H9 (cell line): Measurements from ENCODE around the gene ZC3H18. TPM values are rescaled to one million over a fixed set of nuclear protein-coding genes. Genes with fewer than 3 reads are reported as not detected.

Experiments used
- DNase-seq: peaks from one replicate; pipeline ENCODE4 v3.0.0-alpha.2; 2017
- H2AFZ ChIP-seq: one replicate; pipeline ENCODE4 v1.6.1; 2013; ENCODE audit warnings: mild to moderate bottlenecking, low read length, control low read depth, moderate library complexity
- H2AK5ac ChIP-seq: 2 replicates; pipeline ENCODE4 v1.6.1; 2013; ENCODE audit warnings: low read length, control low read depth, mixed read lengths; ENCODE audit not compliant: insufficient read length
- H2BK120ac ChIP-seq: one replicate; pipeline ENCODE4 v1.6.1; 2013; ENCODE audit warnings: low read depth, mild to moderate bottlenecking, low read length, control low read depth, inconsistent platforms; ENCODE audit not compliant: poor library complexity, severe bottlenecking
- H2BK12ac ChIP-seq: 2 replicates; pipeline ENCODE4 v1.6.1; 2013; ENCODE audit warnings: low read length, control low read depth, mixed read lengths, low read depth; ENCODE audit not compliant: insufficient read length
- H2BK15ac ChIP-seq: 2 replicates; pipeline ENCODE4 v1.6.1; 2013; ENCODE audit warnings: low read depth, low read length, control low read depth
- H2BK20ac ChIP-seq: one replicate; pipeline ENCODE4 v1.6.1; 2013; ENCODE audit warnings: low read depth, mild to moderate bottlenecking, low read length, control low read depth, inconsistent platforms; ENCODE audit not compliant: poor library complexity, severe bottlenecking
- H2BK5ac ChIP-seq: 2 replicates; pipeline ENCODE4 v1.6.1; 2013; ENCODE audit warnings: low read length, control low read depth, mixed read lengths; ENCODE audit not compliant: insufficient read length
- H3K14ac ChIP-seq: 2 replicates; pipeline ENCODE4 v1.6.1; 2013; ENCODE audit warnings: low read length, control low read depth; ENCODE audit not compliant: insufficient read depth
- H3K18ac ChIP-seq: 2 replicates; pipeline ENCODE4 v1.6.1; 2013; ENCODE audit warnings: low read depth, mild to moderate bottlenecking, mixed read lengths, low read length, control low read depth; ENCODE audit not compliant: insufficient read length
- H3K23ac ChIP-seq: 2 replicates; pipeline ENCODE4 v1.6.1; 2013; ENCODE audit warnings: low read length, control low read depth, mixed read lengths, low read depth; ENCODE audit not compliant: insufficient read length
- H3K23me2 ChIP-seq: 2 replicates; pipeline ENCODE4 v1.6.1; 2013; ENCODE audit warnings: low read depth, mild to moderate bottlenecking, mixed read lengths, low read length, control low read depth; ENCODE audit not compliant: insufficient read length, poor library complexity, severe bottlenecking
- H3K27ac ChIP-seq: 2 replicates; pipeline ENCODE4 v1.5.1; 2013; ENCODE audit warnings: low read length, control low read depth, mixed read lengths, low read depth; ENCODE audit not compliant: insufficient read length
- H3K27me3 ChIP-seq: 2 replicates; pipeline ENCODE4 v1.6.1; 2013; ENCODE audit warnings: low read length, control low read depth, inconsistent platforms; ENCODE audit not compliant: insufficient read depth
- H3K4ac ChIP-seq: 2 replicates; pipeline ENCODE4 v1.6.1; 2013; ENCODE audit warnings: low read depth, mild to moderate bottlenecking, control low read depth, inconsistent platforms, low read length, moderate library complexity
- H3K4me1 ChIP-seq: 2 replicates; pipeline ENCODE4 v1.6.1; 2013; ENCODE audit warnings: low read length, control low read depth, inconsistent platforms; ENCODE audit not compliant: insufficient read depth
- H3K4me2 ChIP-seq: 2 replicates; pipeline ENCODE4 v1.6.1; 2013; ENCODE audit warnings: low read length, control low read depth, mixed read lengths; ENCODE audit not compliant: insufficient read length, insufficient read depth
- H3K56ac ChIP-seq: 2 replicates; pipeline ENCODE4 v1.6.1; 2013; ENCODE audit warnings: low read depth, mild to moderate bottlenecking, mixed read lengths, low read length, control low read depth; ENCODE audit not compliant: insufficient read length
- H3K79me1 ChIP-seq: 2 replicates; pipeline ENCODE4 v1.6.1; 2013; ENCODE audit warnings: low read depth, mild to moderate bottlenecking, moderate library complexity, low read length, control low read depth, inconsistent platforms; ENCODE audit not compliant: insufficient read depth, poor library complexity, severe bottlenecking
- H3K79me2 ChIP-seq: 2 replicates; pipeline ENCODE4 v1.6.1; 2013; ENCODE audit warnings: low read length, control low read depth, inconsistent platforms; ENCODE audit not compliant: insufficient read depth
- H3K9ac ChIP-seq: 2 replicates; pipeline ENCODE4 v1.6.1; 2013; ENCODE audit warnings: low read length, control low read depth, mixed read lengths; ENCODE audit not compliant: insufficient read length; ENCODE audit errors: extremely low read depth
- H3K9me3 ChIP-seq: one replicate; pipeline ENCODE4 v1.6.1; 2013; ENCODE audit warnings: low read depth, low read length, inconsistent platforms; ENCODE audit not compliant: control insufficient read depth
- H3T11ph ChIP-seq: one replicate; pipeline ENCODE4 v1.6.1; 2013; ENCODE audit warnings: mild to moderate bottlenecking, low read length, control low read depth, inconsistent platforms
- H4K20me1 ChIP-seq: one replicate; pipeline ENCODE4 v1.6.1; 2013; ENCODE audit not compliant: control insufficient read depth, insufficient read length, insufficient read depth
- H4K5ac ChIP-seq: 2 replicates; pipeline ENCODE4 v1.6.1; 2013; ENCODE audit warnings: low read depth, mild to moderate bottlenecking, mixed read lengths, low read length, control low read depth; ENCODE audit not compliant: insufficient read length
- H4K8ac ChIP-seq: replicated peaks from 2 replicates; pipeline ENCODE4 v1.6.1; 2013; ENCODE audit warnings: low read length, control low read depth, mixed read lengths, low read depth; ENCODE audit not compliant: insufficient read length
- H4K91ac ChIP-seq: 2 replicates; pipeline ENCODE4 v1.6.1; 2013; ENCODE audit warnings: low read depth, mild to moderate bottlenecking, moderate library complexity, mixed read lengths, low read length, control low read depth; ENCODE audit not compliant: insufficient read length
- H3K27ac Mint-ChIP-seq, 3 experiments: 2 replicates in 2 of 3; 3 replicates in 1 of 3; pipeline ENCODE4 v1.8.0; 2020 to 2021; ENCODE audit warnings: mixed read lengths in 3 of 3, mild to moderate bottlenecking in 1 of 3, moderate library complexity in 1 of 3
- H3K27me3 Mint-ChIP-seq: 2 replicates; pipeline ENCODE4 v1.8.0; 2021; ENCODE audit warnings: low read depth, mild to moderate bottlenecking, moderate library complexity, mixed read lengths
- H3K36me3 Mint-ChIP-seq, 3 experiments: 2 replicates in 2 of 3; 3 replicates in 1 of 3; pipeline ENCODE4 v1.8.0; 2020 to 2021; ENCODE audit warnings: low read depth in 3 of 3, mixed read lengths in 3 of 3; ENCODE audit not compliant: insufficient read depth in 1 of 3
- H3K4me1 Mint-ChIP-seq, 2 experiments: 2 replicates each; pipeline ENCODE4 v1.8.0; 2020; ENCODE audit warnings: mixed read lengths in 2 of 2
- H3K4me3 Mint-ChIP-seq, 2 experiments: 2 replicates in 1 of 2; 3 replicates in 1 of 2; pipeline ENCODE4 v1.8.0; 2020 to 2021; ENCODE audit warnings: mild to moderate bottlenecking in 2 of 2, mixed read lengths in 2 of 2, moderate library complexity in 1 of 2
- H3K9me3 Mint-ChIP-seq, 2 experiments: 2 replicates in 1 of 2; 3 replicates in 1 of 2; pipeline ENCODE4 v1.8.0; 2020; ENCODE audit warnings: mild to moderate bottlenecking in 2 of 2, mixed read lengths in 2 of 2, moderate library complexity in 1 of 2
- WGBS: extraction: QIAGEN DNeasy Blood & Tissue Kit; methylation state at CpG from one replicate; pipeline ENCODE4 v1.1.7; 2013; ENCODE audit warnings: missing lambda C conversion rate, low lambda C conversion rate, mixed read lengths; ENCODE audit not compliant: insufficient read length; ENCODE audit errors: extremely low coverage; 5-methylcytosine and 5-hydroxymethylcytosine counted together
- total RNA-seq: library from RNA; stranded (reverse); gene quantifications from 2 replicates; pipeline ENCODE4 v1.2.1, GENCODE V29; 2021
- TF ChIP-seq, protein P1 (sequence below): fragments of 200-600 bp; sonication (generic); conservative IDR thresholded peaks from 3 replicates; pipeline ENCODE4 v1.8.0; 2021; ENCODE audit warnings: antibody characterized with exemption, mild to moderate bottlenecking

Gene ZC3H18
- total RNA-seq, 1 experiment from 2014 or later: 69.7 TPM

DNA sequence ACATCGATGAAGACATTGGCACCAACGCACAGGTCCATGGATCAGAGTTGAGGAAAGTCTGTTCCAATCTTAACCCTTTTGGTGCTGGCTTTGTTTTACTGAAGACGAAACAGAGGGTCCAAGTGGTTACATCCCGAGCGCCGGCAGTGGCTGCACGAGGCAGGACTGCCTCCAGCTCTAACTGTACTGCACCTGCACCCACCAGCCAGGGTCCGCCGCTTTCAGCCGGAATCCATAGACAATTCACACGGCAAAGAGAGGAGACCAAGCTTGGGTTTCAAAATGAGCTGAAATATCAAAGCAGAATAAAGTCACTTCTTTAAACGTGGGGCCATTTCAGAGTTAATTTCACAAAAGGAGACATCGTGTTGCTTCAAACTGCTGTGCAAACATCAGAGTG lies 21.2 kb upstream of the ZC3H18 start:
- H2BK12ac ChIP-seq: no peak overlapping the region
- H4K8ac ChIP-seq: no peak overlapping the region
- H3K27me3 ChIP-seq: no peaks in the 10 kb centered on the region; the same call in 1 of the 2 replicates
- no peaks in the 10 kb centered on the region for H3K9me3 ChIP-seq
- WGBS: no CpG with 5 or more reads among the region's 13 CpGs
- H4K91ac ChIP-seq: no peak overlapping the region
- no peak overlapping the region for H3K18ac ChIP-seq
- H3K27ac Mint-ChIP-seq: peak overlapping the region in 1 of 3 experiments; percentile 84; a peak in 1 of 7 replicates
- no peak overlapping the region for H3K4ac ChIP-seq
- no peak overlapping the region for H2BK5ac ChIP-seq
- no peak overlapping the region for H3T11ph ChIP-seq
- H3K4me3 Mint-ChIP-seq: no peak overlapping the region
- H3K4me2 ChIP-seq: no peak overlapping the region
- H4K5ac ChIP-seq: no peak overlapping the region
- peaks cover under 1 to 3% of the 10 kb centered on the region in 2 experiments; a peak in 3 of 5 replicates for H3K9me3 Mint-ChIP-seq
- no peak for DNase-seq
- no peaks in the 10 kb centered on the region for H4K20me1 ChIP-seq
- no peaks in the 10 kb centered on the region for H3K23me2 ChIP-seq
- no peak overlapping the region for H2BK20ac ChIP-seq
- no peak overlapping the region for H3K9ac ChIP-seq
- H2AFZ ChIP-seq: no peak overlapping the region
- no peak overlapping the region for H2BK15ac ChIP-seq
- H3K14ac ChIP-seq: no peak overlapping the region
- TF ChIP-seq, protein P1, sequence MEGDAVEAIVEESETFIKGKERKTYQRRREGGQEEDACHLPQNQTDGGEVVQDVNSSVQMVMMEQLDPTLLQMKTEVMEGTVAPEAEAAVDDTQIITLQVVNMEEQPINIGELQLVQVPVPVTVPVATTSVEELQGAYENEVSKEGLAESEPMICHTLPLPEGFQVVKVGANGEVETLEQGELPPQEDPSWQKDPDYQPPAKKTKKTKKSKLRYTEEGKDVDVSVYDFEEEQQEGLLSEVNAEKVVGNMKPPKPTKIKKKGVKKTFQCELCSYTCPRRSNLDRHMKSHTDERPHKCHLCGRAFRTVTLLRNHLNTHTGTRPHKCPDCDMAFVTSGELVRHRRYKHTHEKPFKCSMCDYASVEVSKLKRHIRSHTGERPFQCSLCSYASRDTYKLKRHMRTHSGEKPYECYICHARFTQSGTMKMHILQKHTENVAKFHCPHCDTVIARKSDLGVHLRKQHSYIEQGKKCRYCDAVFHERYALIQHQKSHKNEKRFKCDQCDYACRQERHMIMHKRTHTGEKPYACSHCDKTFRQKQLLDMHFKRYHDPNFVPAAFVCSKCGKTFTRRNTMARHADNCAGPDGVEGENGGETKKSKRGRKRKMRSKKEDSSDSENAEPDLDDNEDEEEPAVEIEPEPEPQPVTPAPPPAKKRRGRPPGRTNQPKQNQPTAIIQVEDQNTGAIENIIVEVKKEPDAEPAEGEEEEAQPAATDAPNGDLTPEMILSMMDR: no peak
- no peaks in the 10 kb centered on the region for H3K4me1 ChIP-seq
- no peak overlapping the region for H3K27ac ChIP-seq
- no peak overlapping the region for H3K56ac ChIP-seq
- H2AK5ac ChIP-seq: no peak overlapping the region
- H3K36me3 Mint-ChIP-seq: no peaks in the 10 kb centered on the region
- H2BK120ac ChIP-seq: no peak overlapping the region
- H3K79me2 ChIP-seq: no peaks in the 10 kb centered on the region
- H3K4me1 Mint-ChIP-seq: peaks cover 4 to 18% of the 10 kb centered on the region in 2 experiments; a peak in 3 of 4 replicates
- H3K23ac ChIP-seq: no peak overlapping the region
- H3K27me3 Mint-ChIP-seq: peaks cover 42% of the 10 kb centered on the region
- H3K79me1 ChIP-seq: no peaks in the 10 kb centered on the region
